GM18505 (cell line): ENCODE results near the gene ZNF235.
"Not testable (repeated sequence)": the region's sequence is repeated elsewhere in the genome, so short reads cannot be mapped to it uniquely, and the experiment has no call there.

ENCODE experiments used
- ATAC-seq: cut with Tn5 transposase; IDR thresholded peaks from one replicate; pipeline ENCODE4 v1.9.1; 2021; ENCODE audit not compliant: unreplicated experiment
- POLR2A ChIP-seq: IDR thresholded peaks from 4 replicates; pipeline ENCODE4 v1.6.1; 2011; ENCODE audit warnings: borderline replicate concordance; ENCODE audit not compliant: insufficient read depth, insufficient read length; ENCODE audit errors: extremely low read depth

Gene ZNF235

GRCh38 chr19:44282846-44283245 lies 22.0 kb downstream of the ZNF235 start:
- no peak for ATAC-seq
- TF ChIP-seq POLR2A, result no peak

DNA sequence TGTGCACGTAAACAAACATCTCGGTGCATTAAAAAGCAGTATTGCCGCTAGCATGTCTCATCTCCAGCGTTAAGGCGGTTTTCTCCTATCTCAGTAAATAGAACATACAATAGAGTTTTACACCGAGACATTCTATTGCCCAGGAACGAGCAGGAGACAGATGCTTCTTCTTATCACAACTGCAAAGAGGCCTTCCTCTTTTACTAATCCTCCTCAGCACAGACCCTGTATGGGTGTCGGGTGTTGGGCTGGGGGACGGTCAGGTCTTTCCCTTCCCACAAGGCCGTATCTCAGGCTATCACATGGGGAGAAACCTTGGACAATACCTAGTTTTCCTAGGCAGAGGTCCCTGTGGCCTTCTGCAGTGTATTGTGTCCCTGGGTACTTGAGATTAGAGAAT lies 23.9 kb downstream of the ZNF235 start:
- no peak for TF ChIP-seq POLR2A
- no peak for ATAC-seq

GRCh38 chr19:44278181-44278690 lies 26.6 kb downstream of the ZNF235 start:
- no peak for TF ChIP-seq POLR2A
- no peak for ATAC-seq

DNA sequence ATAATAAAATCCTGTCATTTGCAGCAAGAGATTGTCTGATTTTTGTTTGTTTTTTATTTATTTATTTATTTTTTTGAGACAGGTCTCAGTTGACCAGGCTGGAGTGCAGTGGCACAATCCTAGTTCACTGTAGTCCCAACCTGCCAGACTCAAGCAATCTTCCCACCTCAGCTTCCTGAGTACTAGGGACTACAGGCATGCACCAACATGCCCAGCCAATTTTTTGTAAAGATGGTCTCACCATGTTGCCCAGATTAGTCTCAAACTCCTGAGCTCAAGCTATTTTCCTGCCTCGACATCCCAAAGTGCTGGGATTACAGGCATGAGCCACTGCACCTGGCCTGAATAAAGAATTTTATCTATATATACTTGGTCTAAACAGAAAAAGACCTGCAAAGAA lies 27.5 kb downstream of the ZNF235 start:
- no peak for ATAC-seq
- TF ChIP-seq POLR2A, result no peak

DNA sequence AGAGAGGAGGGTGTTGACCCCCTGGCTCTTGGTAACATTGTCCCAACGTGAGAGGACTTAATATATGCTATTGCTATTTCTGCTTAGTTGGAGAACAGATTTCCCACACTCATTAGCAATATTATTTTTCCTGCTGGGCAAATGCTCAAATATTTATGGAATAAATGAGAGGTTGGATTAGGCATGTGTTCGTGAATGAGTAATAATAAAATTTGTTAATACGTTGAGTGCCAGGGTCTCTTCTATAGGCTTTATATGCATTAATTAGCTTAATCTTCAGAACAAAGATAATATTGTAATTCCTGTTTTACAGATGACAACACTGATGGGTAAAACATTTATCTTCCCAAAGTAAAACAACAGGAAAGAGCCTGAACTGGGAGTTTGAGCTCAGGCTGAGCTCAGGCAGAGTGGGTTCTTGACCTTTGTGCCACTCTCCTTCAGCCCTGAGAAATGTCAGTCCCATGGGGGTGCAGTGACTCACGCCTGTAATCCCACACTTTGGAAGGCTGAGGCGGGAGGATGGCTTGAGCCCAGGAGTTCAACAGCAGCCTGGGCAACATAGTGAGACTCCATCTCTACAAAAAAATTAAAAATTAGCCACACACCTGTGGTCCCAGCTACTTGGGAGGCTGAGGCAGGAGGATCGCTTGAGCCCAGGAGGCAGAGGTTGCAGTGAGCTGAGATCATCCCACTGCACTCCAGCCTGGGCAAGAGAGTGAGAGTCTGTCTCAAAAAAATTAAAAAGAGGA lies 44.0 kb downstream of the ZNF235 start:
- no peak for ATAC-seq
- no peak for TF ChIP-seq POLR2A

DNA sequence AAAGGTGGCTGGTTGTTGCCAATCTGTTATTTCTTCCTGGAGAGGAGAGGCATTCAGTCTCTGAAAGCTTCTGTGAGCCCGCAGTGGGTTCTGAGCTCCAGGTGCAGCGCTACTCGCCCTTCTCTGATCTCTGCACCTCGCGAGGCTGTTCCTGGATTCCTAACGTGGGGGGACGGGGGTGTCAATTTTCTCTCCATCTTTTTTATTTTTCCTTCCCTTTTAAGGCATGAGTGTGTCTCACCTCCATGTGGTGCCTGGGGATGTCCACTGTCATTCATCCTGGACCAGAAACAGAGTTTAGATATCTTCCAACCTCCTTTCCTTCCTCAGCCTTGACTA lies 44.5 kb downstream of the ZNF235 start:
- no peak for ATAC-seq
- no peak for TF ChIP-seq POLR2A

DNA sequence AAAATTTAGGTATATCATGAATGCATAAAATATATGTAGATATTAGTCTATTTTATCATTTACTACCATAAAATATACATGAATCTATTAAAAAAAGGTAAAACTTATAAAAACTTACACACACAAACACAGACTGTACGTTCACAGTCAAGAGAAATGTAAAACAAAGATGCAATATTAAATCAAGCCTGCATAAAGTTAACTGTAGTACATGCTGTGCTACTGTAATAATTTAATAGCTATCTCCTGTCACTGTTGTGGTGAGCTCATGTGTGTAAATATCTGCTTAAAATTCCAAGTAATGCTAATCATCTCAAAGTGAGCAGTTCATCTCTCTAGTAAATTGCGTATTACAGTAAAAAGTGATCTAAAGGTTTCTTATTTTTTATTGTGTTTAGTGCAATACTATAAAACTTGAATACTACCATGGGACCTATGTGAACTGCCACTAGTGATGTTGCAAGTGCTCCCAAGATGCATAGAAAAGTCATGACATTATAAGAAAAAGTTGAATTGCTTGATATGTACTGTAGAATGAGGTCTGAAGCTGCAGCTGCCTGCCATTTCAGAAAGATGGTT lies 45.9 kb downstream of the ZNF235 start:
- no peak for TF ChIP-seq POLR2A
- no peak for ATAC-seq

DNA sequence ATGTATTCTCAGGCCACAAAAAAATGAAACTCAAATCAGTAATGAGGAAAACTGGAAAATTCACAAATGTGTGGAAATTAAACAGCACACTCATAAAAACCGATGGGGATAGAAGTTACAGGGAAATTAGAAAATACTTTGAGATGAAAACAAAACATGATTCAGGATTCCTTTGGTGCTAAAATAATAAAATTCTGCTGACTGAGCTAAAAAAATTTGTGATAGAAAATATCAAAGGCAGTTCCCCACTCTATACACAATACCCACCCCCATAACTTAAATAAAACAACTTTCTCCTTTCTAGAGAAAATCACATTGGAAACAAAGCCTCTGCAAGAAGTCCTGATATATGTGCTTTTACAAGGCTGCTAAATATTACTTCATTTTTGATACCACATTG lies 46.7 kb downstream of the ZNF235 start:
- ATAC-seq, result no peak
- TF ChIP-seq POLR2A, result no peak

GRCh38 chr19:44255705-44256411 lies 49.0 kb downstream of the ZNF235 start:
- TF ChIP-seq POLR2A, result no peak

DNA sequence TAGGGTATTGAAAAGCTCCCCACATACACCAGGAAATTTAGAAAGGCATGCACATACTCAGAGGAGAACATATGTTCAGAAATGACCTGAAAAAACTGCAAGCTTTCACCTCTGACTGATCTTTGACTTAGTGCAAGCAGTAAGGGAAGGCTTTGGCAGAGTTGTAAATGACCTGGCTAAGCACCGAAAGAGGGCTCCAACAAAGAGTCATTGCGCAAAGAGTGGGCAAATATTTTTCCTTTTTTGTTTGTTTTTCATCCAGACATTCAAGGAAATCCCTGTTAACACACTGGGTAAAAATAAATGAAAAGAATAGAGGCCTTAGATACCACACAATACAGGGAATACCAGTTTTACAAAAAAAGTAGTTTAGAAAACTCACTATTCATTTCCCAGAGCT lies 50.3 kb downstream of the ZNF235 start:
- ATAC-seq, result no peak
- no peak for TF ChIP-seq POLR2A

More at GRCh38 chr19:44255705-44256411, 49.0 kb downstream of the ZNF235 start:
- ATAC-seq, result no peak

- not testable (repeated sequence) for ATAC-seq
These were observed 51.4 kb downstream of the ZNF235 start for GRCh38 chr19:44253392-44253791.

GRCh38 chr19:44252332-44252731 lies 52.5 kb downstream of the ZNF235 start:
- ATAC-seq, result not testable (repeated sequence)

GRCh38 chr19:44236384-44236783 lies 68.4 kb downstream of the ZNF235 start:
- no peak for ATAC-seq
- TF ChIP-seq POLR2A, result no peak
